22Rv1 (cell line): ENCODE measurements around the gene PCDHB11.

Experiments used
- CTCF ChIP-seq: fragments of 450-650 bp; IDR thresholded peaks from 2 replicates; pipeline ENCODE4 v1.5.1; 2017; ENCODE audit warnings: mild to moderate bottlenecking
- ZFX ChIP-seq: fragments of 450-650 bp; IDR thresholded peaks from 2 replicates; pipeline ENCODE4 v1.6.1; 2017; ENCODE audit warnings: antibody characterized with exemption, borderline replicate concordance

GRCh38 chr5:141172381-141173204 lies 26.8 kb upstream of the PCDHB11 start, which contains the start of gene PCDHB7:
- TF ChIP-seq CTCF (peak; percentile 86), ZFX (no peak)
